NCI-H774 (cell line): ENCODE data around the gene GLTPD2.
A peak's percentile ranks its signal among the peaks of the same experiment; 100 is the strongest.
"Not testable (repeated sequence)": the region's sequence is repeated elsewhere in the genome, so short reads cannot be mapped to it uniquely, and the experiment has no call there.

ENCODE experiments used
- DNase-seq: peaks from one replicate; lab custom pipeline; 2025; lab: John Stamatoyannopoulos, UW

GLTPD2 gene

DNA sequence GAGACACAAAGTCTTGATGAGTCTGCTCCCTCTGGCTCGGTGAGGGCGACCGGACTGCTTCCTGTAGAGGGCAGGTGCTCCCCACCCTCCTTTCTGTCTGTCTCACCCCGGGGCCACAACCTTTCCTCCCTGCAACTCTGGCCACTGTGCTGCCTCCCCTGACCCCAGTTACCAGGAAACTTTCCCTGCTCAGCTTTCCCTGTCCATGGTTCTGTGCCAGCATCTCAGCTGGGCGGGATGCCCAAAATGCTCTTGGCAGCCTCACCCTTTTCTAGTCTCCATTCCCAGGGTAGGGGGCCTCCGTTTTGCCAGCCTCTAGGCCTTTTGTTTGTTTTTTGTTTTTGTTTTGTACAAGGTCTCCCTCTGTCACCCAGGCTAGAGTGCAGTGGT, 19.6 kb downstream of the GLTPD2 start:
- DNase-seq, result no peak

GRCh38 chr17:4810696-4811290, 22.0 kb downstream of the GLTPD2 start:
- DNase-seq, result no peak

DNA sequence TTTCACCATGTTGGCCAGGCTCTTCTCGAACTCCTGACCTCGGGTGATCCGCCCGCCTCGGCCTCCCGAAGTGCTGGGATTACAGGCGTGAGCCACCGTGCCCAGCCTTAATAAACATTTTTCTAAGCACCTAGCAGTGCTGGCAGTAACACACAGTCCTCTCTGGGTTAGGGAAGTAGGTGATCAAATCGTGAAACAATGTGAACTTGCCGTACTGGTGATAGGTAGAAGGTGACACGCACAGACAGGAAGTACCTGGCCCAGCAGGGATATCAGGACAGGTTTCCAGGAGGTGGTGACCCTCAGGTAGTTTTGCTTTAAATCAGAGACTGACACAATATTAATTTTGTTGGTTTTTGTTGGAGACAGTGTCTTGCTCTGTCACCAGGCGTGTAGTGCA, 22.7 kb downstream of the GLTPD2 start:
- DNase-seq, result no peak

DNA sequence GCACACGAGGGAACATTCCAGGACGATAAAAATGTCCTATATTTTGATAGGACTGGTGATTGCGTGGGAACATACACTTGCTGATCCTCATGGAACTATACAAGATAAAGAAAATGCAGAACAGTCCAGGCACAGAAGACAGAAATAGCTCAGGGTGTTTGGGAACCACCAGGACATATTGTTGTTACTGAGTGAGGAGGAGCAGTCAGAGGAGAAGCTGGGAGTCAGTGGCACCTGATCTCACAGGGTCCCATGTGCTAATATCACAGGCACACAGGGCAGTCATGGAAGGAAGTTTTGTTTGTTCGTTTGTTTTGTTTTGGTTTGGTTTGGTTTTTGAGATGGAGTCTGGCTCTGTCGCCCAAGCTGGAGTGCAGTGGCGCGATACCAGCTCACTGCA, 23.9 kb downstream of the GLTPD2 start:
- no peak for DNase-seq

GRCh38 chr17:4815043-4815675, 26.4 kb downstream of the GLTPD2 start:
- no peak for DNase-seq

DNA sequence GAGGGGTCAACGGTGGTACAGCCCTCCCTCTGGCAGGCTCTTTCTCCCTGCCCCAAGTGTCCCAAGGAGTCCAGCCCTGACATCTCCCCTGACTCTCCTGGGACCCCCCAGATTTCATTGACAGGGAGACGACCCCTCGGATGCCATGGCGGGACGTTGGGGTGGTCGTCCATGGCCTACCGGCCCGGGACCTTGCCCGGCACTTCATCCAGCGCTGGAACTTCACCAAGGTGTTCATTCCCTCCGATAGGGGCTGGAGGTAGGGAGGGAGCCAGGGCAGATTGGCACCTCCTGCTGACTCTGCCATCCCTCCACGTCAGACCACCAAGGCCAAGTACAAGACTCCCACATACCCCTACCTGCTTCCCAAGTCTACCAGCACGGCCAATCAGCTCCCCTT, 28.1 kb downstream of the GLTPD2 start:
- DNase-seq, result no peak

GRCh38 chr17:4818276-4818675, 29.5 kb downstream of the GLTPD2 start:
- no peak for DNase-seq

- DNase-seq, result no peak
These were observed 34.1 kb downstream of the GLTPD2 start for GRCh38 chr17:4822835-4823234.

- DNase-seq, result no peak
These were observed 34.8 kb downstream of the GLTPD2 start for GRCh38 chr17:4823373-4824089.

GRCh38 chr17:4827399-4827798, 38.6 kb downstream of the GLTPD2 start:
- DNase-seq, result no peak

GRCh38 chr17:4832829-4833177, 44.0 kb downstream of the GLTPD2 start:
- DNase-seq, result not testable (repeated sequence)

GRCh38 chr17:4833178-4833940, 44.6 kb downstream of the GLTPD2 start, which contains the start of gene MINK1:
TSS of gene MINK1 (plus strand) at chr17:4833340. CDS start at chr17:4833584, 244 bp downstream.
- peak; percentile 79 for DNase-seq

GRCh38 chr17:4833941-4834680, 45.3 kb downstream of the GLTPD2 start:
- no peak for DNase-seq

DNA sequence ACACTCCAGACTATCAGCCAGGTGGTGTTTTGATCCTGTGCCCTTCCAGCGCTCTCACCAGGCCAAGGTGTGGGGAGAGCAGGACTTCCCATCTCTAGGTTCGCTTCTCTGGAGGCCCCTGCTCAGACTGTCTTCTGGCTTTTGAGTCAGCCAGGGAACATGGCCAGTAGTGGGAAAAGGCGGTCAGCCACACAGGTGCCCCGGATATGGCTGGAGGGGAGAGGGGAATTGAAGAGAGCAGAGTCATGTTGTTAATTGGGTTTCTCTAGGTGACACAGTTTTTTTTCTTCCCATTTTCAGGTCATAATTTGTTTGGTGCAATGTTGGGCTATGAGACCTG, 45.9 kb downstream of the GLTPD2 start:
- DNase-seq, result no peak

DNA sequence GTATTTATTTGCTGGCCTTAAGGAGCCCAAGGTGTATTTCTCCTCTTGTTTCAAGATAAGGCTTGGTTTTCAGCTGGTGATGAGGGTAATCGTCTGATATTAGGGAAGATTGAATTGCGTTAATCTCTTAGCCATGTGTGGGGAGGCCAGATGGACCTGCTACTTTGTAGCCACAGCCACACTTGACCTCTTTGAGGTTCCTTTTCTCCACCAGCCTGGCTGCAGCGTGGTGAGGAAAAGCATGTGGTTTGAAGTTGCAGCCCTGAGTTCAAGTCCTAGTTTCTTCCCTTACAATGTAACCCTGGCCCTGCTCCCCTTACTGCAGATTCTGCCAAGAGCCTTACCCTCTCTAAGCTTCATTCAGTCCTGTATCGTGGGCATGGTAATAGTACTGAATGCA, 47.5 kb downstream of the GLTPD2 start:
- DNase-seq, result no peak

- no peak for DNase-seq
These were observed 48.9 kb downstream of the GLTPD2 start for GRCh38 chr17:4837471-4838308.

DNA sequence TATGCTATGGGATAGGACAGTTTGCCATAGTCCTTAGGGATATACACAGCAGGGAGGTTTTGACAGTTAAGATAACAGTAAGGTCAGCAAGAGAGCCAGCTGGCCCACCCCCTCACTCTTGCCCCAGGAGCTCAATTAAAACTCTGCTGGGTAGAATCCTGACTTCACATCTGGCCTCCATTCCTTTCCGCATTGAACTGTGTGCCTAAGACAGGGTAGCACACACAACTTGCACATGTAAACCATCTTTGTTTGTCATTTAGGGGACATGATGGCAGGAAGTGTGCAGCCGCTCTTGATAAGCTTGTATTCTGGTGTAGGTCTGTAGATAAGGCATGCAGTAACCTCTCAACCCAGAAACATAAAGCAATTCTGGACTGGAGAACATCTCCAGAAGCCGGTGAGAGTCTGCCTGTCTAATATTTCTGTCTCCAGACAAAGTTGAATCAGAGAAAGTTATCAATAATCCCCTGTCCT, 49.6 kb downstream of the GLTPD2 start:
- DNase-seq, result no peak

DNA sequence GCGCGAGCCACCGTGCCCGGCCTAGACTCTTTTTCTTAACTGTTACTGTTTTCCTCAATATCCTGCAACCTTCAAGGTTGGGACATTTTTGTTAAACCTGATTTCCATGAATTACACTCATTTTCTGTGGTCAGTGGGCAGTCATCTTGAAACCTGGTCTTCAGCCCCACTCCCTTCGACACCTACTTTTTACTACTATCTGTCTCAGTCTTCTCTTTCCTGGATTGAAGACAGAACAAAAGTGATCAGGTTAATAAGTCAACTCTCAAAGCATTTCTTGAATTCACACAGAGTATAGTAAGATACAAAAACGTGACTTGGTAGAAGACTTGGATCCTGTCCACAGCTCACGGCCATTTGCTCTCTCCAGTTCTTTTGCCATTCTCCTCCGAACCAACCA, 50.5 kb downstream of the GLTPD2 start:
- no peak for DNase-seq
